NCI-H748 treated with DMSO at 0.1 percent for 48 hours (cell line): Measurements from ENCODE around the gene CMIP.

Experiments
- DNase-seq: peaks from one replicate; lab custom pipeline; 2025; lab: John Stamatoyannopoulos, UW

Gene CMIP

GRCh38 chr16:81586977-81587625 lies 142.5 kb downstream of the CMIP start:
- DNase-seq = no peak

- no peak for DNase-seq
These were observed 143.1 kb downstream of the CMIP start for GRCh38 chr16:81587626-81588160.

DNA sequence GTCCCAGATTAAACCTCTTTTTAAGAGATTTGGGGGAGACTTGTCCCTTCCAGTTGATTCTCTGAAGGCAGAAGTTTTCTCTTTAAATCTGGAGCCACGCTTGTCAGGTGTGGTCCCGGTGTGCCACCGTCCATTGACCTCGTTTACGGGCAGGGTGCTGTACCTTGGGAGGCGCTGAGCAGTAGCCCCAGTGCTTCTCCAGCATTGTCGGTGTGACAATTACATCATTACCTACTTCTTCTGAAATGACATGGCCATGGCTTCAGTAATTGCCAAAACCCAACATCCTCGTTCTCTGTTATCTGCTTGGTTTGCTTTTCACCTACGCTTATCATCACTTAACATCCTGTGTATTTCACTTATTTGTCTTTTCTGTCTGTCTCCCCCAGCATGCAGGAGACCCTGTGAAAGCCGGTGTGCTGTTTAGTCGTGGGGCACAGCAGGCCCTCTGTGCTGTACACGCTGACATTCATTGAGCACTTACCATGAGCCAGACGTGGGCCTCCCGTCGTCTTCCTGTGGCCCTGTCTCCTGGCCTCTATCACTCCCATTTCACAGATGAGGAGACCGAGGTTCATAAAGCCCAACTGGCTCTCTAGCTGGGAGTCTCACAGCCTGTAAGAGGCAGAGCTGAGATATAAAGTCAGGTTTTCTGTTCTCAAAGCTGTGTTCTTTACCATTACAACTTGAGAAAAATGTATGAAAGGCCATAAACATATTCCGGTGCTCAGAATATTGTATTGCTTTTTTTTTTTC lies 143.9 kb downstream of the CMIP start:
- DNase-seq = no peak

DNA sequence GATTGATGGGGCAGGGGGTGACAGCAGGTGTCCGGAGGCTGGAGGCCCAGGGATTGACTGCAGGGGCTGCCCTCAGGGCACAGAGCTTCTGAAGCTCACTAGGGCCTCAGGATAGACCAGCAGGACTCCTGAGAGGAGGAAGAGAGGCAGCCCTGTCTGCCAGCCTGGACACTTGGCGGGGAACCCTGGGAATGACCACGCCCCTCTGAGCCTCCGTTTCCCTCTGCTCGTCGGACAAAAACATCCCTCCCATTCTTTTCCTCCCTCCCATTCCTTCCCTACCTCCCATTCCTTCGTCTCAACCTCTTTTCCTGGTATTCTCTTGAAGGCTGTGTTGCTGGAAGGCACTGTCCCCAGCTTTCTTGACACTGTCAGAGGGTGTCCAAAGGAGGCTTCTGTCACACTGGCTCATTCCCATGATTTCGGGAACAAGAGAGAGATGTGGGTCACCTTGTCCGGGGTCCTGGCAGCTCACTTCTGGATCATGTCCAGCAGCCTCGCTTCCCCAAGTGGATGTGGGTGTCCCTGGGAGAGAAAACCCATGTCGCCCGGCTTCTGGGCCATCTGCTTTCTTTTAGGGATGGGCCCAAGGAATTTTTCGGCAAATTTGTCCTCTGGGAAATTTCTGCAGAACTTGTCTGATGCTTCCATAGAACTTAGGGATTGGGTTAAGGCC lies 145.5 kb downstream of the CMIP start:
- DNase-seq = no peak

- DNase-seq = no peak
These were observed 146.3 kb downstream of the CMIP start for GRCh38 chr16:81590714-81591544.

DNA sequence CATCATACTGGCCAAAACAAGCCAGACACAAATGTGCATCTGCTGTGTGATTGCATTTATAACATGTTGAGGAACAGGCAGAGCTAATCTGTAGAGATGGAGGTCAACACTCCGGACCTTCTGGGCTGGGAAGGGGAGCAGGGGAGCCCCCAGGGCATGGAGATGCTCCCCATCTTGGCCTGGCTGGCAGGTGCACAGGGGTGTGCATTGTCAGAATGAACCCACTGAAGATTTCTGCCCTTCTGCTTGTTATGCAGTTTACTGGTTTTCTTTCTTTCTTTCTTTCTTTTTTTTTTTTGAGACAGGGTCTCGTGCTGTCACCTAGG lies 146.9 kb downstream of the CMIP start:
- DNase-seq = no peak

DNA sequence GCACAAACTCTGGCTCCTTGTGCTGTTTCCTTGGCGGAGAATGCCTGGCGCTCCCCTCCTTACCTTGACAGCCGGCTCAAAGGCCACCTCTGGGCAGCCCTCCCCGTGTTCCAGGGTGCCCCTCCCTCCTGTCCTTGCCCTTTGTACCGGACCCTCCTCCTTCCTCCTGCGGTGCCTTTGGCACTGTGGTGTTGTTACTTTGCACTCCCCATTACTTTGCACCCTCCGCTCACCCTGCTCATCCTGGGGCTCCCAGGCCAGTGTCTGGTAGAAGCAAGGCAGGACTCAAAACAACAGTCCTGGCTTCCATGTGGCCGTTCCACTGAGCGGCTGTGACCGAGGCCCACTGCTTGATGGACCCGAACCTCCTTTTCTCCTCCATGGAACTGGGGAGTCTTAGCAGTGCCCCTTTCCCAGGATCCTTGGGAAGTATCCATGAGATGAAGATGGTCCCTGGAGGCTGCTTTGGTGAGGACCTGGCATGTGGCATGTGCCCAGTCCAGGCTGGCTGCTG lies 147.8 kb downstream of the CMIP start:
- DNase-seq = no peak

- no peak for DNase-seq
These were observed 148.9 kb downstream of the CMIP start for GRCh38 chr16:81593481-81593880.

DNA sequence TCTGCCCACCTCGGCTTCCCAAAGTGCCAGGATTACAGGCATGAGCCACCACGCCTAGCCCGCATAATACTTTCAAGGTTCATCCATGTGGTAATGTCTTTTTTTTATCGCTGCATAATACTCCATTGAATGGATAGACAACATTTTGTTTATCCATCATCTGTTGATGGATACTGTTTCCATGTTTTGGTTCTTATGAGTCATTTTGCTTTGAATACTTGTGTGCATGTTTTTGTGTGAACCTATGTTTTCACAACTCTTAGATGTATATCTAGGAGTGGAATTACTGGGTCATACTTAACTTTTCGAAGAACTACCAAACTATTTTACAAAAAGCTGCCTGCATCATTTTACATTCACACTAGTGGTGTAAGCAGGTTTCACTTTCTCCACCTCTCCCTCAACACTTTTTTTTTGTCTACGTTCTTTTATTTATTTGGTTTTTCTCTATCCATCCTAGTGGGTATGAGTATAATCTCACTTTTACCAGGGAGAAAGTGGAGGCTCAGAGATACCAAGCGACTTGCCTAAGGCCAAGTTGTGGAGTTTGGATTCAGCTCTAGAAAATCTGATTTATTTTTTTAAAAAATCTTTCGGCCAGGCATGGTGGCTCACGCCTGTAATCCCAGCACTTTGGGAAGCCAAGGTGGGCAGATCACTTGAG lies 151.2 kb downstream of the CMIP start:
- no peak for DNase-seq

GRCh38 chr16:81597079-81597658 lies 152.6 kb downstream of the CMIP start:
- DNase-seq = no peak

DNA sequence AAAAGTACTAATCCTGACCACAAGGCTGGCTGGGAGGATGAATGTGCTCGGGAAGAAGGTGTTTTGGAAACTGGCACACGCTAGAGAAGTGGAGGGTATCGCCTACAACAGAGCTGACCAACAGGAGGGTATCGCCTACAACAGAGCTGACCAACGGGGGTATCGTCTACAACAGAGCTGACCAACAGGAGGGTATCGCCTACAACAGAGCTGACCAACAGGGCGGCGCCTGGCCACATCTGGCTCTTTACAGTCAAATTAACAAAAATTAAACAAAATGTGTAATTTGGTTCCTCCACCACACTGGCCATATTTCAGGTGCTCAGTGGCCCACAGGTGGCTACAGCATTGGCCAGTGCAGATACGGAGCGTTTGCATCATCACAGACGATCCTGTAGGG lies 153.5 kb downstream of the CMIP start:
- no peak for DNase-seq

DNA sequence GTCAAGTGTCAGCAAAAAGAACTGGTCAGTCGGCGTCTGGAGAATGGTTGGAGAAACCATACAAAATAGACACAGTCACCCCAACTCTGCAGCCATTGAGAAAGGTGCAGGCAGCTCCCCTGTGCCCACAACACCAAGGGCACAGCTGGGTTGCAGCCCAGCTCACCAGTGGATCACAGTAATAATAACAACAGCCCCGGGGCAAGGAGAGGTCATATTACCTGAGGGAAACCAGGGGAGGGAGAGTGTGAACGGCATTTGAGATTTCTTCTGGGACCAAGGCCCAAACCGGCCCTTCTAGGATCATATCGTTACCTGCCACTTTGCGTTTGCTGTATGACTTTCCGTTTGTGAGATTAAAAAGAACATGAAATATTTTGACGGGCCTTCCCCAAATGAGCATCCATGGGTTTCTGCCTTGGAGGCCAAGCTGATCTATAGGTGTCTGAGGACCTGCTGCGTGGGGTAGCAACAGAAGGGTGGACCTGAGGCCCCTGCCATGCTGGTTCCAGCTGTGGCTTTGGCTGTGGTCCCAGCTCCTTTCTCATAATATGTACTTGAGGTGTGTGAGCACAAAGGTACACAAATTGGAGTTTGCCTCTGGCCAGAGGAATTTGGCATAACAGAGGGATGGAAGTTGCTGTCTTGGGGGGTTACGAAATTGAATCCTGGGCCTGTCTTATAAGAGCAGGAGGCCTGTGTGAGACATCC lies 154.6 kb downstream of the CMIP start:
- no peak for DNase-seq

DNA sequence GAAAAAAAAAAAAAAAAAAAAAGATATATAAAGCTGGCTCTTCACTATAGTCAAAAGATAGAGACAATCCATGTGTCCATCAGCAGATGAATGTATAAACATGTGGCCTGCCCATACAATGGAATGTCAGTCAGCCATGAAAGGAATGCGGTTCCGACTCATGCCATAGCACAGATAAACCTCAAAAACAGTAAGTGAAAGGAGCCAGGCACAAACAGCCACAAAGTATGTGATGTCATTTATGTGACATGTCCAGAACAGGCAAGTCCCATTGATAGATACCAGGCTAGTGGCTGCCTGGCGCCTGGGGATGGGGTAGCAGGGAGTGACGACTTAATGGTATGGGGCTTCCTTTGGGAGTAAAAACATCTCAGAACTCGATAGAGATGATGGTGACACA lies 155.7 kb downstream of the CMIP start:
- DNase-seq = no peak

DNA sequence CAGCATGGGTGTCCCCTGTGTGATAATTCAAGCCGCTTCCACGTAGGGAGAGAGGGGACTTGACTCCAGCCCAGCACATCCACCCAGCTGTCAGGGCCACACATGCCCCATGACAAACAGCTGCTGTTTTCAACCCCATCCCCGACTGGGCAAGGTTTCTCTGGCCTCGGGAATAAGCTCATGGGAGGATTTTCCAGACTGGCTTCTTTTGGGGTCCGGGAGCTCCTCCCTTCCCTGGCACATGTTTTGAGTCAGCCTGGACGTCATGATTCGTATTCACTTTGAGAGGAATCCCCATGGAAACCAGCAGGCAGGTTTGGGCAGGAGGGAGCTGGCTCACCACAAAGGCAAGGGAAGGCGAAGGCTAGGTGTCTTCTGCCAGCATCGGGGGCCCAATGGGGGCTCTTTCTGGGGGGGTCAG lies 156.4 kb downstream of the CMIP start:
- no peak for DNase-seq

DNA sequence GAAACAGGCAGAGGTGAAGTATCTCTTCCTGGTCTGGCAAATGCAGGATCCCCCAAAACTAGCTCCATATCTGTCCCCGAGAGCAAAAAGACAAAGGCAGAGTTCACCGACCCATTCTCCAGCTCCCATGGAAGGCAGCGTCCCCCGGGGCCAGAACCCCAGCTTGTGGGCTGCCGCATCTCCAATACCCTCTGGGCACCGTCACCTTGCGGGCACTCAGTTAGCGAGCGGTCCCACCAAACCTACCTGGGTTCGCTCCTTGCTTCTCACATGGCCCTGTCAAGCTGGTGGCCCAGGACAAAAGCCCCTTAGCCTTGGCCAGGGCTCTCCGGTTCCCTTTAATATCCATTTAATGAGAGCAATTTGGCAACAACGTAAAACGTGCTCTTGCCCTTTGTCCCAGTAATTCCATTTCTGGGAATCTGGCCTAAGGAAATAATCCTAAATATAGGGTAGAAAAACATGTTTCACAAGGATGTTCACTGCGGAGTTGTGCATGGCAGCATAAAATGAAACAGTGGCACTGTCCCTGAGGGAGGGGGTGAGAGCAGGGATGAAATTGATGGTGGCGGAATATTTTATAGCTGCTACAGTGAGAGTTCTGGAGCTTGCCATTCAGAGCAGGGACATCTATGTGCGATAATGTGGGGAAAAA lies 157.1 kb downstream of the CMIP start:
- DNase-seq = no peak

GRCh38 chr16:81602256-81602776 lies 157.7 kb downstream of the CMIP start:
- DNase-seq = no peak

- no peak for DNase-seq
These were observed 158.2 kb downstream of the CMIP start for GRCh38 chr16:81602792-81603191.

DNA sequence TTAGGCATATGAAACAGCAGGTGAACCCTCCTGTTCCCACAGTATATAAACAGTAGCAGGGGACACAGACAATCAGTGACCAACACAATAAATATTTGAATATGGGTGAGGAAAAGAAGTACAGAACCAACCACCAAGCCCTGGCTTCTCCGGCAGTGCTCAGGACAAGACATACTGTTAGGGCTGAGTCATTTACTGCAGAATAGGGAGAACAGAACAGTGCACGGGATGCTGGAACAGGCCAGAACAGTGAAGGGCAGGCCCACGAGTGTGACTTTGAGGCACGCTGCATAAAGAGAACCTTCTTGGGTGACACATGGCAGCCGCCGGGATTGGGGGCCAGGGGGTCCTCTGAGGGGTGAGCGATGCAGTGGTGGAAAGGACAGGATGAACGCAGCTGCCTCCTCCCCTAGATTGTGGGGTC lies 160.4 kb downstream of the CMIP start:
- DNase-seq = no peak

- no peak for DNase-seq
These were observed 161.4 kb downstream of the CMIP start for GRCh38 chr16:81606039-81606438.

GRCh38 chr16:81607006-81607405 lies 162.4 kb downstream of the CMIP start:
- DNase-seq = no peak
